Astrocyte (in vitro differentiated cells and primary cell): ENCODE data around the gene FAM13A. TPM values are rescaled to one million over a fixed set of nuclear protein-coding genes. Genes with fewer than 3 reads are reported as not detected.

Experiments used
- DNase-seq: peaks from one replicate; pipeline ENCODE4 v3.0.0-alpha.2; 2010; ENCODE audit warnings: low read depth
- FAIRE-seq: peaks from 2 replicates; lab custom pipeline; 2011; peaks lifted over from hg19 to GRCh38; lab: Jason Lieb, UNC
- H2AFZ ChIP-seq: 2 replicates; pipeline ENCODE4 v1.6.0; 2012; ENCODE audit warnings: low read depth, low read length, inconsistent platforms
- H3K27ac ChIP-seq: 2 replicates; pipeline ENCODE4 v1.5.1; 2011; ENCODE audit warnings: low read depth, low read length, inconsistent platforms
- H3K27me3 ChIP-seq: 2 replicates; pipeline ENCODE4 v1.6.0; 2011; ENCODE audit warnings: low read length, inconsistent platforms; ENCODE audit not compliant: insufficient read depth
- H3K36me3 ChIP-seq: 2 replicates; pipeline ENCODE4 v1.5.1; 2011; ENCODE audit warnings: low read length, inconsistent platforms; ENCODE audit not compliant: insufficient read depth
- H3K4me1 ChIP-seq: 2 replicates; pipeline ENCODE4 v1.5.1; 2011; ENCODE audit warnings: low read length, inconsistent platforms; ENCODE audit not compliant: insufficient read depth
- H3K4me2 ChIP-seq: 2 replicates; pipeline ENCODE4 v1.6.0; 2012; ENCODE audit warnings: low read length, inconsistent platforms
- H3K4me3 ChIP-seq: 2 replicates; pipeline ENCODE4 v1.5.1; 2011; ENCODE audit warnings: low read depth, mild to moderate bottlenecking, low read length, inconsistent platforms; ENCODE audit not compliant: insufficient read depth
- H3K79me2 ChIP-seq: 2 replicates; pipeline ENCODE4 v1.6.0; 2012; ENCODE audit warnings: mild to moderate bottlenecking, low read length, inconsistent platforms; ENCODE audit not compliant: insufficient read depth
- H3K9ac ChIP-seq: 2 replicates; pipeline ENCODE4 v1.6.0; 2012; ENCODE audit warnings: mild to moderate bottlenecking, low read length, inconsistent platforms
- H3K9me3 ChIP-seq: 2 replicates; pipeline ENCODE4 v1.5.1; 2012; ENCODE audit warnings: low read depth, mild to moderate bottlenecking, low read length, inconsistent platforms; ENCODE audit not compliant: insufficient read depth
- H4K20me1 ChIP-seq: 2 replicates; pipeline ENCODE4 v1.6.0; 2012; ENCODE audit warnings: low read length, inconsistent platforms; ENCODE audit not compliant: insufficient read depth
- H3K27ac Mint-ChIP-seq: one replicate; pipeline ENCODE4 v1.8.0; 2021; ENCODE audit warnings: mild to moderate bottlenecking, mixed read lengths; ENCODE audit not compliant: unreplicated experiment
- H3K27me3 Mint-ChIP-seq: one replicate; pipeline ENCODE4 v1.8.0; 2021; ENCODE audit warnings: low read depth, mixed read lengths; ENCODE audit not compliant: unreplicated experiment
- H3K36me3 Mint-ChIP-seq: one replicate; pipeline ENCODE4 v1.8.0; 2021; ENCODE audit warnings: low read depth, mixed read lengths; ENCODE audit not compliant: unreplicated experiment
- H3K4me1 Mint-ChIP-seq: one replicate; pipeline ENCODE4 v1.8.0; 2021; ENCODE audit warnings: low read depth, mixed read lengths; ENCODE audit not compliant: unreplicated experiment
- H3K4me3 Mint-ChIP-seq: one replicate; pipeline ENCODE4 v1.8.0; 2021; ENCODE audit warnings: mild to moderate bottlenecking, moderate library complexity, mixed read lengths; ENCODE audit not compliant: unreplicated experiment
- H3K9me3 Mint-ChIP-seq: one replicate; pipeline ENCODE4 v1.8.0; 2021; ENCODE audit warnings: mild to moderate bottlenecking, mixed read lengths; ENCODE audit not compliant: unreplicated experiment
- EZH2 ChIP-seq: IDR thresholded peaks from 2 replicates; pipeline ENCODE4 v1.6.1; 2012; ENCODE audit warnings: mild to moderate bottlenecking, low read length, inconsistent platforms; ENCODE audit not compliant: insufficient read depth
- total RNA-seq: library from RNA; stranded (reverse); gene quantifications from 2 replicates; pipeline ENCODE4 v1.2.1, GENCODE V29; 2021
- TF ChIP-seq, protein P1 (sequence below): IDR thresholded peaks from 2 replicates; pipeline ENCODE4 v1.5.1; 2011; ENCODE audit warnings: low read depth, mild to moderate bottlenecking, inconsistent platforms, low read length, moderate library complexity; ENCODE audit not compliant: insufficient read depth

The FAM13A gene
- total RNA-seq, 1 donor from 2014 or later: 12.0 TPM

DNA sequence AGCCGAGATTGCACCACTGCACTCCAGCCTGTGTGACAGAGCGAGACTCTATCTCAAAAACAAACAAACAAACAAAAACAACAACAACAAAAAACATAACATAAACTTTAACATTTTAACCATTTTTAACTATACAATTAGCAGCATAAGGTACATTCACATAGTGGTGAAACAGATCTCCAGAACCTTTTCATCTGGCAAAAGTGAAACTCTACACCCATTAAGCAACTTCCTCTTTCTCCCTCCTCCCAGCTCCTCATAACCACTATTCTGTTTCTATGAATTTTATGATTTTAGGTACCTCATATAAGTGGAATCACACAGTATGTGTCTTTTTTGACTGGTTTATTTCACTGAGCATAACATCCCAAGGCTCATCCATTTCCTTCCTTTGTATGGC, 103.6 kb downstream of the FAM13A start:
- H3K9ac ChIP-seq: no peak overlapping the region
- no peak overlapping the region for H3K4me3 ChIP-seq
- Mint-ChIP-seq H3K9me3 (no peaks in the 10 kb centered on the region), H3K4me1 (no peaks in the 10 kb centered on the region), H3K4me3 (no peak overlapping the region), H3K27ac (no peak overlapping the region), H3K27me3 (no peaks in the 10 kb centered on the region), H3K36me3 (peaks cover 1% of the 10 kb centered on the region)
- no peak for DNase-seq
- no peaks in the 10 kb centered on the region for H3K36me3 ChIP-seq
- no peak for FAIRE-seq
- H3K27ac ChIP-seq: no peak overlapping the region
- no peaks in the 10 kb centered on the region for H3K9me3 ChIP-seq
- no peaks in the 10 kb centered on the region for H3K4me1 ChIP-seq
- H2AFZ ChIP-seq: no peak overlapping the region
- no peaks in the 10 kb centered on the region for H4K20me1 ChIP-seq
- H3K4me2 ChIP-seq: no peak overlapping the region
- H3K27me3 ChIP-seq: no peaks in the 10 kb centered on the region
- no peaks in the 10 kb centered on the region for H3K79me2 ChIP-seq
- TF ChIP-seq, protein P1, sequence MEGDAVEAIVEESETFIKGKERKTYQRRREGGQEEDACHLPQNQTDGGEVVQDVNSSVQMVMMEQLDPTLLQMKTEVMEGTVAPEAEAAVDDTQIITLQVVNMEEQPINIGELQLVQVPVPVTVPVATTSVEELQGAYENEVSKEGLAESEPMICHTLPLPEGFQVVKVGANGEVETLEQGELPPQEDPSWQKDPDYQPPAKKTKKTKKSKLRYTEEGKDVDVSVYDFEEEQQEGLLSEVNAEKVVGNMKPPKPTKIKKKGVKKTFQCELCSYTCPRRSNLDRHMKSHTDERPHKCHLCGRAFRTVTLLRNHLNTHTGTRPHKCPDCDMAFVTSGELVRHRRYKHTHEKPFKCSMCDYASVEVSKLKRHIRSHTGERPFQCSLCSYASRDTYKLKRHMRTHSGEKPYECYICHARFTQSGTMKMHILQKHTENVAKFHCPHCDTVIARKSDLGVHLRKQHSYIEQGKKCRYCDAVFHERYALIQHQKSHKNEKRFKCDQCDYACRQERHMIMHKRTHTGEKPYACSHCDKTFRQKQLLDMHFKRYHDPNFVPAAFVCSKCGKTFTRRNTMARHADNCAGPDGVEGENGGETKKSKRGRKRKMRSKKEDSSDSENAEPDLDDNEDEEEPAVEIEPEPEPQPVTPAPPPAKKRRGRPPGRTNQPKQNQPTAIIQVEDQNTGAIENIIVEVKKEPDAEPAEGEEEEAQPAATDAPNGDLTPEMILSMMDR: no peak
- no peak for TF ChIP-seq EZH2

DNA sequence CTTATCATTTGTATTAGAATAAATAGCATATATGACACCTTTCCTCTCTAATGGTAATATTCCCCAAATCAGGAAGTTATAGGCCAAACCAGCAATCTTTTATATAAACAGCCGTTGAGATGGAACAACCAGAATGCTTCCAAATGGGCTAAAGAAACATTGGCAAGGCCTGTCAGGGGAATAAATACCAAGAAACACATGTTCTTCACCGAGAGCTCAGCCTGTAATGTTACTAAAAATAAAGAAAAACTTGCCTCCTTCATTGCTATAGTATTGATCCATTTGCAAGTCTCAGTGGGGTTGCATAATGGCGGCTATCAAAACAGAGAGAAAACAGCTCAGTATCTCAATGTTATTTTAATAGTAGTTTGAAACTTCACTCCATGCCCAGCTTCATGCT, 104.9 kb downstream of the FAM13A start:
- Mint-ChIP-seq H3K36me3 (no peaks in the 10 kb centered on the region), H3K27ac (no peak overlapping the region), H3K9me3 (no peaks in the 10 kb centered on the region), H3K4me3 (no peak overlapping the region), H3K4me1 (no peaks in the 10 kb centered on the region), H3K27me3 (no peaks in the 10 kb centered on the region)
- Histone ChIP-seq H3K4me2 (no peak overlapping the region), H3K4me3 (no peak overlapping the region), H2AFZ (no peak overlapping the region), H3K27ac (no peak overlapping the region), H3K36me3 (no peaks in the 10 kb centered on the region), H4K20me1 (no peaks in the 10 kb centered on the region), H3K27me3 (no peaks in the 10 kb centered on the region), H3K9ac (no peak overlapping the region), H3K79me2 (no peaks in the 10 kb centered on the region), H3K4me1 (no peaks in the 10 kb centered on the region), H3K9me3 (no peaks in the 10 kb centered on the region)
- TF ChIP-seq EZH2: no peak
- TF ChIP-seq, protein P1: no peak
- FAIRE-seq: no peak
- no peak for DNase-seq

DNA sequence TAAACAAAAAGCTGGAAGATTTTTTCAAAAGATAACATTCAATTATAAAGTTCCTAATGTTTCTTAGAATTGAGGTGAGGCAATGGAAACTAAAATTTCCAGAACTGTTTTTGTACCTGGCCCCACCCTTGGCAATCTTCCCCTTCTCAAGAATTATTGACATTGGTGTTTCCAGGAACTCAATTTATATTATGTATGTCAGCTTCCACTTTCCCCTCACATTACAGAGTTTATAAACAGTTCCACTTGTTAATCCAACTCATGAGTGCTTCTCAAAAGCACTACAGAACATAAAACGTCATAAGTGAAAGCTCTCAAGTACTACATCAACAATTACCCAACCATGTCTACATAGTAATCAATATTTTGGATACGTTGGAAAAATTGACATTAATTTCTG, 107.4 kb downstream of the FAM13A start:
- H3K36me3 Mint-ChIP-seq: no peaks in the 10 kb centered on the region
- no peaks in the 10 kb centered on the region for H3K36me3 ChIP-seq
- no peaks in the 10 kb centered on the region for H3K27me3 ChIP-seq
- H3K9ac ChIP-seq: no peak overlapping the region
- H3K9me3 Mint-ChIP-seq: peaks cover 3% of the 10 kb centered on the region
- H3K4me2 ChIP-seq: no peak overlapping the region
- no peak overlapping the region for H3K27ac ChIP-seq
- no peaks in the 10 kb centered on the region for H3K9me3 ChIP-seq
- no peak overlapping the region for H3K27ac Mint-ChIP-seq
- no peaks in the 10 kb centered on the region for H3K4me1 Mint-ChIP-seq
- H3K79me2 ChIP-seq: no peaks in the 10 kb centered on the region
- H3K27me3 Mint-ChIP-seq: no peaks in the 10 kb centered on the region
- no peaks in the 10 kb centered on the region for H4K20me1 ChIP-seq
- H3K4me1 ChIP-seq: no peaks in the 10 kb centered on the region
- no peak for FAIRE-seq
- H3K4me3 Mint-ChIP-seq: no peak overlapping the region
- no peak overlapping the region for H2AFZ ChIP-seq
- H3K4me3 ChIP-seq: no peak overlapping the region
- TF ChIP-seq, protein P1: no peak
- no peak for TF ChIP-seq EZH2
- no peak for DNase-seq
